GM12875 (cell line): ENCODE measurements around the gene MGRN1.

Experiments
- H3K4me3 ChIP-seq: one replicate; pipeline ENCODE4 v1.5.1; 2011; ENCODE audit warnings: low read depth, low read length, control low read depth
- CTCF ChIP-seq: IDR thresholded peaks from 2 replicates; pipeline ENCODE4 v1.5.1; 2011; ENCODE audit warnings: low read depth, mild to moderate bottlenecking, control low read depth, inconsistent platforms, low read length, moderate library complexity, borderline replicate concordance; ENCODE audit not compliant: insufficient read depth

Gene MGRN1

DNA sequence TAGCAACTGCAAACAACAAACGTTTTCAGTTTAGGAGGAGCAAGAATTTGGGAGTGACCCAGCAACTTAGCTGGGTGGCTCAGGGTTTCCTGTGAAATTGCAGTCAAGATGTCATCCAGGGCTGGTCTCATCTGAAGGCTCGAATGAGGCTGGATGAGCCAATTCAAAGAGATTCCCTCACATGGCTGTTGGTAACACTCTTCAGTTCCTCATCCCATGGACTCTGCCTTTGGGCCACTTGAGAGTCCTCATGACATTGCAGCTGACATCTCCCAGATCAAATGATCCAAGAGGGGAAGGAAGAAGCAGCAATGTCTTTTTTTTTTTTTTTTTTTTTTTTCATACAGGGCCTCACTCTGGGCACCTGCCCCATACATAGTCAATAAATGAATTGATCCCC, 36.2 kb upstream of the MGRN1 start:
- H3K4me3 ChIP-seq, result no peak overlapping the region
- TF ChIP-seq CTCF, result no peak

DNA sequence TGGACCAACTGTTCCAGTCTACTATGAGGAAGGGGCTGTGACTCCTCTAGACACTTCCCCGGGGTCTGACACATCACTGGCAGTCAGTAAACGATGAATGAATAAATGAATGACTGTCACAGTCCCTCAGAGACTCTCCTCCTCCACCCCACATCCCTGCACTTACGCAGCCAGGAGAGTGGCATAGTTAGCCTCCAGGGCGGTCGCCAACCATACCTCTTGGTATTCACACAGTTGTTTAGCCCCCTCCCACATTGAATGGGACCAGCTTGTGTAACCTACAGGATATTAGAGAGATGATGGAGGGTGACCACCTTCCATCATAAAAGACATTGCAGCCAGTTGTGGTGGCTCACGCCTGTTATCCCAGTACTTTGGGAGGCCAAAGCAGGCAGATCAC, 35.7 kb upstream of the MGRN1 start:
- H3K4me3 ChIP-seq, result no peak overlapping the region

DNA sequence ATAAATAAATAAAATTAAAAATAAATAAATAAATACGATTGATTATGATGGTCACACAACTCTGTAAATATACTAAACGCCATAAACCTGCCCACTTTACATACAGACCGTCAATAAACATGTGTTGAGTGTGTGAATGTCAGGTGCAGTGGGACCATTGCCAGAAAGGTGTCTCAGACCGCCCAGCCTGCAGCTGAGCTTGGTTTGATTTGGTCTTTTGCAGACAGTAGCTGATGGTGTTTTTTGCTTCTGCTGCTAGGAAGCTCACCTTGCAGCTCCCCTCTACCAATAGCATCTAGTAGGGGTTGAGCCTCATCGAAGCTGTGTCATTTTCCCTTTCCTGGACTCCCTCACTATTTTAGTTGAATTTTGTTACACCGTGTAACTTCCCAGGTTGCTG, 33.4 kb upstream of the MGRN1 start:
- TF ChIP-seq CTCF, result no peak
- H3K4me3 ChIP-seq, result no peak overlapping the region

More for the DNA sequence above, 35.7 kb upstream of the MGRN1 start:
- no peak for TF ChIP-seq CTCF

DNA sequence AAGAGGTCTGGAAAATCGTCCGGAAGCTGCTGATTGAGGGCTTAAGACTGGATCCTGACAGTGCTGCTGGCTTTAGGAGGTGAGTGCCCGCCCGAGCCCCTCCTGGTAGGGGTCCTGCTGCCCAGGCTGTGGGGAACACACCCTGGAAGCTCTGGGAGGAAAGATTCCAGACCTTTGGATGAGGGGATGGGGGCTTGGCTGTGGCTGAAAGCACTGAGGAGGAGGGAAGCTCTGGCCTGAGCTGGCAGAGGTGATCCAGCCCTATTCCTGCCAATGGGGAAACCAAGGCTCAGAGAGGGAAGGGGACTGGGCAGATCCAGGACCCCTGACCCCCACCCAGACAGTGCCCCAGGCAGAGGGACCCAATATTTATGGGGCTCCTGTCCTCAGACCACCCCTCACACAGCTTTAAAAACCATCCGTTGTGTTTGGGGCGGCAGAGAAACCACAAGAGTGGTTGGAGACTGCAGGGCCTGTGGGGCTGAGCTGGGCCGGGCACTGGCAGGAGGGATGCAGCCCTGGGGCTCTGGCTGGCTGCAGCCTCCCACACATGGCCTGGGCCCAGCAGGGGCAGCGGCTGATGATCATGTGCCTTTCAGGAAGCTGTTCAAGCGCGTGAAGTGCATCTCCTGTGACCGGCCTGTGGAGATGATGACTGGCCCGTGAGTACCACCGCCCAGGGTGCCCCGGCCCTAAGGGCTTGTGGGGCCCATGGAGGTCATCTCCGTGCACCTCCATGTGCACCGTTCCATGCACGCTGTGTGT, 32.7 kb upstream of the MGRN1 start:
- TF ChIP-seq CTCF, result no peak
- H3K4me3 ChIP-seq, result no peak overlapping the region

GRCh38 chr16:4593086-4593485, 31.5 kb upstream of the MGRN1 start:
- no peak for TF ChIP-seq CTCF
- H3K4me3 ChIP-seq, result no peak overlapping the region

DNA sequence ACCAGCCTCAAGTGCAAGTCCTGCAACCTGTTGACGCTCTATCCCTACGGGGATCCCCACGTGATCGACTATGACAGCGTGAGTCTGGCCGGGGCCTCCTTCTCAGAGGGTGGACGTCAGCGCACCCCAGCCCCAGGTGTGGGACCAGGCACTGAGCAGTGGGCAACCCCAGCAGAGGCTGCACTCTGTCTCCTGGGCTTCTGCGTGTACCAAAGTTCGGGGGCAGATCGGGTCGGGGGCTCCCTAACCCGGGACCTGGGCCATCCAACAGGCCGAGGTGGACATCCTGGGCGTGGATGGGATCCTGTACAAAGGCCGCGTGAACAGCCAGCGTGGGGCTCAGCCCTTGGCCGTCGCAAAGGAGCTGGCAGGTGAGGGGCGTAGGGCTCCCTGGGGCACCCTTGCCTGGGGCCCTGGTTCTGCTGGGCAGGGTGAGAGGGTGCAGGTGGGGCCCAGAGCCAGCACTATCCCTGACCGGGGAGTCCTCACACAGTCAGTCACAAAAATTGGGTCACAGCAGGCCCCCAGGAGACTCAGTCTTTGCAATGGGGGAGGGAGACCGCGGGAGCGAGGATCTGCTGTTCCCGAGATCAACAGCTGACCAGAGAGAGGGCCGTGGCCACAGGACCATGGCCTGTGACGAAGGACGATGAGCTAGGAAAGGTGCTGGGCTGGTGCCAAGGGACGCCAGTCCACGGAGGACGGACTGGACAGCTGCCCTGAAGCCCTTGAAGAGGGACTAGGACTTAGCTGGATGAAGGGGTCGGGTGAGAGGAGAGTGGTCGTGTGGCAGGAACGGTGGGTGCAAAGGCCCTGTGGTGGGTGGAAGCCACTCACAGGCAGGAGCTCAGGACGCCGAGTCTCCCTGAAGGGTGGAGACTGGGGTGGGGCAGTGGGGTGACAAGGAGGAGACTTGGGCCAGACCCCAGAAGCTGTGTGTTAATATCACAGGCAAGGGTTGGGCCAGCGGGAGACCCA, 29.9 kb upstream of the MGRN1 start:
- H3K4me3 ChIP-seq, result no peak overlapping the region
- TF ChIP-seq CTCF, result no peak

GRCh38 chr16:4597174-4597573, 27.5 kb upstream of the MGRN1 start:
- no peak overlapping the region for H3K4me3 ChIP-seq
- no peak for TF ChIP-seq CTCF
